DMS79 treated with DMSO at 0.1 percent for 48 hours (cell line): ENCODE measurements around the gene ATXN7L1.
"Not testable (repeated sequence)": the region's sequence is repeated elsewhere in the genome, so short reads cannot be mapped to it uniquely, and the experiment has no call there.

Experiments
- DNase-seq: peaks from one replicate; lab custom pipeline; 2025; lab: John Stamatoyannopoulos, UW

Gene ATXN7L1

DNA sequence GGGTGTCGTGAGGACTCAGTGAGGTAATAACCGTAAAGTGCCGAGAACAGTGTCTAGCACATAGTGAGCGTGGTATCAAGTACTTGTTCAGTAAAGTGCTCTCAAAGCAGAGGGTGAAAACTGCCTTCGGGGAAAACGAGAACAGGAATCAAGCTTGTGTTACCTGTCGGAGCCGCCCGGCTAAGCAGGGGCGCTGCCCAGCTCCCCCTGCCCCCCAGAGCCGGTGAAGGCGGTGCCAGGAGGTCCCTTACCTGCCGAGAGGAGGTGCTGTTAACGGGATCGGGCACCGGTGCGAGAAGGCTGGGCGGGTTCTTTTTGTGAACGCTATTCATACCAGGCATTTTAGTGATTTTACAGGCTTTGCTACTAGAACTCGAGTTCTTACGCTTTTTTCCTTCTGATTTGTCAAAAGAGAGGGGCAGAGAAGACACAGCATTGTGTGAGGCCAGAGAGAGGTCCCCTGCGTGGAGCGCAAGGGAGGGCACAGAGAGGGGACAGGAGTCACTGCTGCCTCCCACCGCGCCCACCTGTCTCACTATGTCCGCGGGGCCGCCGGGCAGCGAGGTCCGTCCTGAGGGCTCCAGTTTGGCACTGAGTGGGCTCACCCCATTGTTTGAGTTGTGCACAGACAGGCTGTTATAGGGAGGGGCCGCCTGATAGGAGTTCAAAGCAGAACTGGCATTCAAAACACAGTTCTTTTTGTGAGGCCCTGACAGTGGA is 262.6 kb downstream of the ATXN7L1 start:
- no peak for DNase-seq

DNA sequence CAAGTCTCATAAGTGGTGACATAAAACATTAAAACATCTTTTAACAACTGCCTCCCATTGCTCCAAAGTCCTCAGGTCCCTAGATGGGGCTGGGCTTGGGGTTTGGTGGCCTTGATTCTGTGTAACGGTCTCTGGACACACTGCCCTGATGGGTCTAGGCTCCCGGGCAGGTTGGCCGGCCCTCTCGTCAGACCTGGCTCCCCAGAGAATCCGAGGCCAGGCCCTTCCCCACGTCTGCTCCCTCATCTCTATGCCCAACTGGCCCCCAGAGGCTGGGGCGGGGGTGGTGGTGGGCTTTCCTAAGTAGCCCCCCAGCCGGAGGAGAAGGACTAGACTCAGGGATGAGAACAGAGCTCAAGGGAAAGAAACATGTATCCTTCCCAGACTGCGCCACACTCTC is 263.6 kb downstream of the ATXN7L1 start:
- DNase-seq: no peak

DNA sequence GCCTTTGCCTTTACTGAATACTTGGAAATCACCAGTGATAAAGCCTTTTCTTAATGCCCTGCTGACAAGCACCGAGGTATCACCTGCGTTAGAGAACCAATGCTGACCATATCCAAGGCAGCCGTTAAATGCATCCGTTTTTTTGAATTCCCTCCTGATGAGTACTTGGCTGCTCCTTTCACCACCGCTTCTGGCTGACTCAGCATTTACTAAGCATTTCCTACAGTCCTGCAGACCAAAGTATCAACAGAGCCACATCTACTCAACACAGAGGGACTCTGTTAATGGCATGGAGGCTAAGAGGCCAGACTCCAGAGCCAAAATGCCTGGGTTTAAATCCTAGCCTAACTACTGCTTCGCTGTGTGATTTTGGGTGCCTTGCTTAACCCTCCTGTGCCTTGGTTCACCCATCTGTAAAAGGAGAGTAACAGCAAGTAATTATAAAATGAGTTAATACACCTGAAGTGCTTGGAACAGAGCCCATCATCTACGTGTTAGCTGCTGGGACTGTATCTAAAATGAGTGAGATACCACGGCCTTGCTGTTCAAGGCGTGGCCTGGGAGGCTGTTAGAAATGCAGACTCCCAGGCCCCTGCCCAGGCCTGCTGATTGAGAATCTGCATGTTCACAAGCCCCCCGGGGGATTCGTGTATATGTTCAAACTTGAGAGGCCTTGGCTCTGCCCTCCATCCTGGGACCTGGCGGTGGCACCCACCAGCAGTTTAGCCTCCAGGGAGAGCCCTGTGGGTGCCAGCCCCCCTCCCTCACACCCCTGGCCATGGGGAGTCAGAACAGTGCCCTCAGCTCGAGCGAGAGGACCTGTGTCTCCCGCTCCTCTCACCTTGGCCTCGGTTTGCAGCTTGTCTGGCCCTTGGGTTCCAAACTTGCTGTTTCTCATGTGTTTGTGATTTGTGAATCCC is 264.3 kb downstream of the ATXN7L1 start:
- peak; percentile 70 for DNase-seq

GRCh38 chr7:105610165-105610930 is 266.1 kb downstream of the ATXN7L1 start:
- no peak for DNase-seq

DNA sequence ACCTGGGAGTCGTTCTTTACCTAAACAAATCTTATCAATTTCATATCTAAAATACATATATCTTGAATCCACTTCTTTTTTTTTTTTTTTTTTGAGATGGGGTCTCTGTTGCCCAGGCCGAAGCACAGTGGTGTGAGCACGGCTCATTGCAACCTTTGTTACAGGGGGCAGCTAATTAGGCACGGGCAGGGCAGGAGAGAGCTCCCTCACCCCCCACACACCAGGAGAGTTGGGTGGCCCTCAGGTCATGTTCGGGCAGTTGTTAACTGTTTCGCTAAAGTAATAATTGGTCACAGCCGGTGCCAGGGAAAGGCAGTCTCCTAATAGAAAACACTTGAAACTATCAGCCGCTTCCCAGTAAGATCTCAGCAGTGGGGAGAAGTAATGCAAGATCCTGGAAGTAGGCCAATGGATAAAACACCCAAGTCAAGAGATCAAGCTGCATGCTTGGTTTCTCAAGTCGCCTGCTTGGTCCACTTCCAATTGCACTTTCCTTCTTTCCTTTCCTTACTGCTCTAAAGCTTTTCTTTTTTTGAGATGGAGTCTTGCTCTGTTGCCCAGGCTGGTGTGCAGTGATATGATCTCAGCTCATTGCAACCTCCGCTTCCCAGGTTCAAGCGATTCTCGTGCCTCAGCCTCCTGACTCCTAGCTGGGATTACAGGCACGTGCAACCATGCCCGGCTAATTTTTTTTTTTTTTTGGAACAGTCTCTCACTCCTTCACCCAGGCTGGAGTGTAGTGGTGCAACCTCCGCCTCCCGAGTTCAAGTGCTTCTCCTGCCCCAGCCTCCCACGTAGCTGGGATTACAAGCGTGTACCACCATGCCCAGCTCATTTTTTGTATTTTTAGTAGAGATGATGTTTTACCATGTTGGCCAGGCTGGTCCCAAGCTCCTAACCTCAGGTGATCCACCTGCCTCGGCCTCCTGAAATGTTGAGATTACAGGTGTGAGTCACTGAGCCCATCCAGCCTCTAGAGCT is 273.8 kb downstream of the ATXN7L1 start:
- DNase-seq: peak; percentile 96

DNA sequence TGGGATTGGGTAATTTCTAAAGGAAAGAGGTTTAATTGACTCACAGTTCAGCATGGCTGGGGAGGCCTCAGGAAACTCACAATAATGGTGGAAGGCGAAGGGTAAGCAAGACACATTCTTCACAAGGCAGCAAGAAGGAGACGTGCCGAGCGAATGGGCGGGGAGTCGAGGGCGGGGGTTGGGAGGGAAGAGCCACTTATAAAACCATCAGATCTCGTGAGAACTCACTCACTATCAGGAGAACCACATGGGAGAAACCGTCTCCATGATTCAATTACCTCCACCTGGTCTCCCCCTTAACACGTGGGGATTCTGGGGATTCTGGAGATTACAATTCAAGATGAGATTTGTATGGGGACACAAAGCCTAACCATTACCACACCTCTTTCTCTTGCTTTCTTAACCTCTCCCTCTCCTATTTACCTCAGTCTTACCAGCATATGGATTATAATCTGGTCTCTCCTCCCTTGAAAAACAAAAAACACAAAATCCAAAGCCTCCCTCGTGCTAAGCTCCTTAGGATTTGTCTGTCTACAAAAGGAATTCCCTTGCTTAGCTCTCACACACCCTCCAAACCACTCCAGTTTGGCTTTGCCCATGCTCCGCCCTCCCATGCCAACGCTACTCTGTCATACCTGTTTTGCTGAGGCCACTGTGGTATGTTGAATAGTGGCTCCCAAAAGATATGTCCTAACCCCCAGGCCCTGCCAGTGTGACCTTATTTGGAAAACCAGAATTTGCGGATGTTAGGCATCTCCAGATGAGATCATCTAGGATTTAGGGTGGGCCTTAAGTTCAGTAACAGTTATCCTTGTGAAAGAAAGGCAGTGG is 275.5 kb downstream of the ATXN7L1 start:
- DNase-seq: no peak

DNA sequence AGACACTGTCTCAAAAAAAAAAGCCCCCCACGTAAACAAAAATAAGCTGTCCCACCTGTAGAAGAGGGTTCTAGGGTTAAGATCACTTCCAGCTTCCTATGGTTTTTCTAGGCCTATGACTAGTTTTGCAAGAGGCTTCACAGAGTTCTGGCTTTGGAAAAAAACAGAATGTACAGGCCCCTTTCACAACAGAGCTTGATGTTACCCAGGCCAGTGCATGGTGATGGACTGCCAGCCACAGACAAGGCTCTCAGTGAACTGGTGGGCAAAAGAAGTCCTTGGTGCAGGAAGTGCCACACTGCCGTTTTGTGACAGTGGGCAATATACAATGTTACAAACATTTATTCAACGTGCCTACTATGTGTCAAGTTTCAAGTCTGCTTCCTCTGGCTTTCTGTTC is 276.8 kb downstream of the ATXN7L1 start:
- no peak for DNase-seq

DNA sequence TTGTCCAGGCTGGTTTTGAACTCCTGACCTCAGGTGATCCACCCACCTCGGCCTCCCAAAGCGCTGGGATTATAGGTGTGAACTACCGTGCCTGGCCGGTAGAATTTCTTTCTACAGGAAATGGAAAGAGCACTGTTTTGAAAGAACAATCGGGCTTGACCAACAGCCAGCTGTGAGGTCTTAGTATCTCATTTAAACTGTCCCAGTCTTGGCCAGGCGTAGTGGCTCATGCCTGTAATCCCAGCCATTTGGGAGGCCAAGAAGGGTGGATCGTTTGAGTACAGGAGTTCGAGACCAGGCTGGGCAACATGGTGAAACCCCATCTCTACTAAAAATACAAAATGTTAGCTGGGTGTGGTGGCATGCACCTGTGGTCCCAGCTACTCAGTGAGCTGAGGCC is 277.3 kb downstream of the ATXN7L1 start:
- DNase-seq: not testable (repeated sequence)

DNA sequence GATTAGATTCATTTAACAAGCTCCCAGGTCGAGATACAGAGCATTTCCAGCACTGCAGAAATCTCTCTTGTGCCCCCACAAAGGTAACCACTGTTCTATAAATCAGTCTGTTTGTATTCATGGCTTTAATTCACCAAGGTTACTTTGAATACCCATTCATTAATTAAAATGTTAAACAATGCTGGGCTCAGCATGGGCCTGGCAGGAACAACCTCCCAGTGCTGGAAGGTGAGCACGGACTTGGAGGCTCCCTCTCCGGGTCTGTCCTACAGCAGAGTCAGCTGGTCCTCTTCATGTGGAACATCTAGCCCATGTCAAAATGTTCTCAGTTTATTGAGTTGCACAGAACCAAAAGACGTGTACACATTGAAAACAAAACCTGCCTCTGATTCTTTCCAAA is 279.5 kb downstream of the ATXN7L1 start:
- no peak for DNase-seq

DNA sequence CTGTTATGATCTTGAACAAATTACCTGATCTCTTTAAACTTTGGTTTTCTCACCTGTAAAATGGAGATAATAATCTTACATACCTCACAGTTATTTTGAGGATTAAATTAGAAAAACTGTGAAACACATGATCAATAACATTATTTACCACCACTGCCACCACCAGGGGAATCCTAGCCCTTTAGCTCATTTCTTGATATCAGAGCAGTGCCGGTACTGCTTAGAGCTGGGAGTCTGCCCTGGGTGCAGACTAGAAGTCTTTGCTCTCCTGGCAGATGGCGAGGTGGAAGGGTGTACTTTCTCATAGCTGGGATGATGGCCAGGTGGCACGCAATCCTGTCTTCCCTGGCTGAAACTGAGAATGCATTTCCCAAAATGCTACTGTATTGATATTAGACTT is 282.4 kb downstream of the ATXN7L1 start:
- DNase-seq: peak; percentile 44

DNA sequence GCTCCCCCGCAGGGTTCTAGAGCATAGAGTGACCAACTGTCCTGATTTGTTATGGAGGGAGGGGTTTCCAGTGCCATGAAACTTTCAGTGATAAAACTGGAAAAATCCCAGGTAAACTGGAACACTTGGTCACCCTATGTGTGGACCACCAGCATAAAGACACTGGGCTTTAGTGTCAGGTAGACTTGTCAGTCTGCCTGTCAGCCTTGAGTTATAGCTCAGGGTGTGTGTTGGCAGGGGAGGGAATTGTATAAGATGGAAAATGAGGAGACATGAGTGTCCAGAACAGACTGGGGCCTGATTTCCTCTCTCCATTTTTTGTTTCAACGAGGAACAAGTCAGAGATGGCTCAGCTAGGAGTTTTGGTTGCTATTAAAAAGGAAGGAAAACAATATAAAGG is 284.9 kb downstream of the ATXN7L1 start:
- no peak for DNase-seq

DNA sequence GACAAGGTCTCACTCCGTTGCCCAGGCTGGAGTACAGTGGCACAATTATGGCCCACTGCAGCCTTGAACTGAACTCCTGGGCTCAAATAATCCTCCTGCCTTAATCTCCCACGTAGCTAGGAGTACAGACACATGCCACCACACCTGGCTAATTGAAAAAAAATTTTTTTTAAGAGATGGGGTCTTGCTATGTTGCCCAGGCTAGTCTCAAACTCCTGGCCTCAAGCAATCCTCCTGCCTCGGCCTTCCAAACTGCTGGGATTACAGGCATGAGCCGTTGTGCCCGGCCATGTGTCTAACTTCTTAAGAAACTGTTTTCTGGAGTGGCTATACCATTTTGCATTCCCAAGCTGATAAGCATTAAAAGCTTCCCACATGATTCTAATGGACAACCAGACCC is 285.6 kb downstream of the ATXN7L1 start:
- no peak for DNase-seq

GRCh38 chr7:105589356-105590077 is 286.9 kb downstream of the ATXN7L1 start:
- DNase-seq: peak; percentile 93

GRCh38 chr7:105587909-105588635 is 288.3 kb downstream of the ATXN7L1 start:
- DNase-seq: no peak

- DNase-seq: no peak
Observed at GRCh38 chr7:105585850-105586500, 290.4 kb downstream of the ATXN7L1 start.

- DNase-seq: no peak
Observed at GRCh38 chr7:105584165-105584564, 292.2 kb downstream of the ATXN7L1 start.

- no peak for DNase-seq
Observed at GRCh38 chr7:105583061-105583460, 293.3 kb downstream of the ATXN7L1 start.

- DNase-seq: peak; percentile 50
Observed at GRCh38 chr7:105581066-105581811, 295.2 kb downstream of the ATXN7L1 start, which contains the start of gene EFCAB10. Gene EFCAB10 (minus strand): TSS chr7:105581493. CDS start chr7:105581463, 30 bp downstream.
